ENCODE data around the gene TMEM131L. TPM values are rescaled to one million over a fixed set of nuclear protein-coding genes. Genes with fewer than 3 reads are reported as not detected.
A peak's percentile ranks its signal among the peaks of the same experiment; 100 is the strongest.

Gene TMEM131L
- total RNA-seq, 1 donor from 2014 or later = 7.6 TPM

DNA sequence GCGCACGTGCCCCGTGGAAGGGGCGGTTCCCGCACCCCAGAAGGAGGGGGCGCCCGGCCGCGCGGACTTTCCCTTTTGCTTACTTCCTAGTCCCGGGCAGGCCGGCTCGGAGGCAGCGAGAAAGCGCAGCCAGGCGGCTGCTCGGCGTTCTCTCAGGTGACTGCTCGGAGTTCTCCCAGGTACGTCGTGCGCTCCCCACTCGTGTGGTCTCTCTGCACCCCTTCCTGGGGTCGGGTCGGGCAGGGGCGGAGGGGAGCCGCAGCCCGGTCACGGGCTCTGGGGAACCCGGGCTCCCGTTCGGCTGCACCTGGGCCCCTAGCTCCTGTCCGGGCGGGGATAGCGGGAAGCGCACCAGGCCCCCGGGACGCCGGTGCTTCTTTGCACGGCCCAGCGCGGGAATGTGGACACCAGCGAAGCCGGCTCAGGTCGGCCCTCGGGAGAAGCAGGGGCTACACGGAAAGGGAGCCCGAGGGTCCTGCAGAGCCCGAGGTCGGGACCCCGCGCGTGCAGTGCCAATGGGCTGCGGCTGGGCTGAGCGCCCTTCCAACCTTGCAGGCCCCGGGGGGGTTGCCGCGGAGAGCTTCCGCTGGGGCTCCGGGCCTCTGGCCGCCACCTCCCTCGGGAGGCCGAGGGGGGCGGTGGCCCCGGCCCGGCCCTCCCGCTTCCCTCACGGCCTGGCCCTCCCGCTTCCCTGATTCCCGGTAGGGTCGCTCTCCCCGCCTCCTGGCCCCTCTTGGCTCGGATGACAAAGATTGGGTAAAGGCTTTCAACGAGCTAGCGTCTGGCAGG, 218.2 kb downstream of the TMEM131L start, which contains the start of gene TLR2:
TSS of gene TLR2 (plus strand) at position 99 of the 789 bp plus-strand sequence. CDS start 18,628 bp downstream, outside the sequence.
- DNase-seq (ENCODE audit: low read depth) = no peak
- peak within 1 kb of the TSS; percentile 56 for H3K4me3 ChIP-seq (ENCODE audit: low read depth, low read length)
- H3K27me3 ChIP-seq (ENCODE audit: control insufficient read depth, insufficient read depth, low read length) = peaks cover 3% of the 10 kb centered on the region
- TF ChIP-seq, protein P1, sequence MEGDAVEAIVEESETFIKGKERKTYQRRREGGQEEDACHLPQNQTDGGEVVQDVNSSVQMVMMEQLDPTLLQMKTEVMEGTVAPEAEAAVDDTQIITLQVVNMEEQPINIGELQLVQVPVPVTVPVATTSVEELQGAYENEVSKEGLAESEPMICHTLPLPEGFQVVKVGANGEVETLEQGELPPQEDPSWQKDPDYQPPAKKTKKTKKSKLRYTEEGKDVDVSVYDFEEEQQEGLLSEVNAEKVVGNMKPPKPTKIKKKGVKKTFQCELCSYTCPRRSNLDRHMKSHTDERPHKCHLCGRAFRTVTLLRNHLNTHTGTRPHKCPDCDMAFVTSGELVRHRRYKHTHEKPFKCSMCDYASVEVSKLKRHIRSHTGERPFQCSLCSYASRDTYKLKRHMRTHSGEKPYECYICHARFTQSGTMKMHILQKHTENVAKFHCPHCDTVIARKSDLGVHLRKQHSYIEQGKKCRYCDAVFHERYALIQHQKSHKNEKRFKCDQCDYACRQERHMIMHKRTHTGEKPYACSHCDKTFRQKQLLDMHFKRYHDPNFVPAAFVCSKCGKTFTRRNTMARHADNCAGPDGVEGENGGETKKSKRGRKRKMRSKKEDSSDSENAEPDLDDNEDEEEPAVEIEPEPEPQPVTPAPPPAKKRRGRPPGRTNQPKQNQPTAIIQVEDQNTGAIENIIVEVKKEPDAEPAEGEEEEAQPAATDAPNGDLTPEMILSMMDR (IDR thresholded peaks at IDR 0.05; ENCODE audit: insufficient read depth, low read length, poor library complexity, severe bottlenecking) = peak; percentile 5
- peaks cover 1% of the 10 kb centered on the region for H3K36me3 ChIP-seq (ENCODE audit: control insufficient read depth, insufficient read depth, low read length)

DNA sequence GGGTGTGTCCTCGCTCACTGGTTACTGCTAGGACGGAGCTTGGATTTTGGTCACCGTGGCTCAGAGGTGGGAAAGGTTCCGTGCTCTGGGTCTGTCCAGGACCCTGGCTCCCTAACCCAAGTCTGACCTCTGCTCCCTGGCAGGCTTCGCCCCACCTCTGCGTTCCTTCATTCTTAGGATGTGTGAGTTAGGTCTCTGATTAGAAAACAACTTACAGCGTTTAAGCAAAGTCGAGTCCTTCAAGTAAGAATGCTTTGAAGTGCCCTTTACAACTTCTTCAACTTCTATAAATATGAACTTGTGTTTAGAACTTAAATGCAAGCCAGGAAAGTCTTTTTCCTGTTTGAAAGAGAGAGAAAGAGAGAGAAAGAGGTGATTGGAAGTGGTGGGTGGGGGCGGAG, 218.8 kb downstream of the TMEM131L start:
- TF ChIP-seq, protein P1 (IDR thresholded peaks at IDR 0.05; ENCODE audit: insufficient read depth, low read length, poor library complexity, severe bottlenecking) = no peak
- DNase-seq (ENCODE audit: low read depth) = no peak
- H3K27me3 ChIP-seq (ENCODE audit: control insufficient read depth, insufficient read depth, low read length) = peaks cover 3% of the 10 kb centered on the region
- peak overlapping the region; percentile 56 for H3K4me3 ChIP-seq (ENCODE audit: low read depth, low read length)
- peaks cover 1% of the 10 kb centered on the region for H3K36me3 ChIP-seq (ENCODE audit: control insufficient read depth, insufficient read depth, low read length)

Other genes starting within 250 kb of the TMEM131L start
- 2.3 and 4.3 TPM in 2 replicates for gene MND1, start 121.7 kb upstream of the TMEM131L start, total RNA-seq
- 17.9 and 18.6 TPM in 2 replicates for gene TLR2, start 217.9 kb downstream of the TMEM131L start, total RNA-seq